HG02763 (cell line): ENCODE measurements around the gene MYH3.
"Not testable (repeated sequence)": the region's sequence is repeated elsewhere in the genome, so short reads cannot be mapped to it uniquely, and the experiment has no call there.

Experiments
- ATAC-seq: cut with Tn5 transposase; IDR thresholded peaks from one replicate; pipeline ENCODE4 v1.9.1; 2021; ENCODE audit warnings: mild to moderate bottlenecking, moderate library complexity; ENCODE audit not compliant: unreplicated experiment

MYH3 gene

DNA sequence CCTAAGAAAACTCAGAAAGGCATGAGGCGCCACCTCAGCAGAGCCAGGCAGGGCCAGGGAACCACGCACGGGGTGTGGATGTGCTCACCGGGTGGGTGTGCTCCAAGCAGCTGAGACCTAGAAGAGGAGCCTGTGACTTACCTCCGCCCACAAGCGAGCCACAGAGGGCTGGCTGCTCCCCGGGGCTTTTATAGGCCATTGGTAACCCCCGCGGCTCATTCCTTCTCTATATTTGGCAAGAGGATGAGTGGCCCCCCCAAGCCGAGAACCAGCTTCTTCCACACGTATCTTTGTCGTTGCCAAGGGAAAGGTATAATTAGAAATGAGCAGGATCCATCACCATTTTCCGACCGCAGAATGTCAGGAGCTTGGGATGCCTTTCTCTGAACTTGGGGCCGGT lies at the start of gene MYH3:
MYH3 (minus strand) TSS at position 162 of the 400 bp plus-strand sequence. CDS start 2,245 bp downstream, outside the sequence.
- ATAC-seq, result no peak

GRCh38 chr17:10705727-10706126 lies 48.6 kb upstream of the MYH3 start:
- ATAC-seq, result no peak

GRCh38 chr17:10702574-10702973 lies 45.5 kb upstream of the MYH3 start:
- ATAC-seq, result no peak

- ATAC-seq, result no peak
Observed at GRCh38 chr17:10699856-10700255, 42.7 kb upstream of the MYH3 start.

DNA sequence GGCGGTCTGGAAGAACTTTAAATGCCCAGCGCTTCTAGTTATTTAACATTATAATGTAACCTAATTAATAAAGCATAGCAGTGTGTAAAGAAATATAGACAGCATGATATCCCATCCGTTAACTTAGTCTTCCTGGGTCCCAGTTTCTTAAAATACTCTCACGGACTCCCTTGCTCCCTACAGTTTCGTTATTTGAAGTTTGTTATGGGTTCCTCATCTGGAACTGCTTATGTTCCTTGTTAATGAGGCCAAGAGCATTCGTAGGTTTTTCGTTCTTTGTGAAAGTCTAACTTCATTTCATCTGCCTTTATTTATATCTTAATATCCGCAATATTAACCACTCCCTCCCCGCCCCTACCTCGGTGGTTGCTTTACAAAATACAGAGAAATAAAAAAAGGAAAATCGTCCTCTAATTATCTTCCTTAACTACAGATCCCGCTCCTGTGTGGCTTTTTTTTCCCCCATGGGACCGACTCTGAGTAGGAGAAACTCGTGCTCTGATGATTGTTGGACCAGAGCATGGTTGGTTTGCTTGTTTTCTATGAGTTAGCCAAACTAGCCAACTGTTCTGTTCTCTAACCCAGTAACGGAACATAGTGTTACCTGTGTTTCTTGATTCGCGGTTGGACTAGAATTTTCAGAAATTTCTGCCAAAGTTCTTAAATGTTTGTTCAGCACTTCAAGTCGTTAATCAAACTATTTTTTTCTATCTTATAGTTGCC lies 41.1 kb upstream of the MYH3 start:
- ATAC-seq, result no peak

- peak; percentile 98 for ATAC-seq
Observed at GRCh38 chr17:10697092-10698081, 40.3 kb upstream of the MYH3 start, which contains the start of the genes ADPRM and SCO1. TSS of gene ADPRM (plus strand) at chr17:10697594. CDS start at chr17:10704927, 7,333 bp downstream. TSS of gene SCO1 (minus strand) at chr17:10697533. CDS start at chr17:10697507, 26 bp downstream.

GRCh38 chr17:10695875-10696407 lies 38.8 kb upstream of the MYH3 start:
- ATAC-seq, result not testable (repeated sequence)

- ATAC-seq, result no peak
Observed at GRCh38 chr17:10687499-10687898, 30.4 kb upstream of the MYH3 start.

DNA sequence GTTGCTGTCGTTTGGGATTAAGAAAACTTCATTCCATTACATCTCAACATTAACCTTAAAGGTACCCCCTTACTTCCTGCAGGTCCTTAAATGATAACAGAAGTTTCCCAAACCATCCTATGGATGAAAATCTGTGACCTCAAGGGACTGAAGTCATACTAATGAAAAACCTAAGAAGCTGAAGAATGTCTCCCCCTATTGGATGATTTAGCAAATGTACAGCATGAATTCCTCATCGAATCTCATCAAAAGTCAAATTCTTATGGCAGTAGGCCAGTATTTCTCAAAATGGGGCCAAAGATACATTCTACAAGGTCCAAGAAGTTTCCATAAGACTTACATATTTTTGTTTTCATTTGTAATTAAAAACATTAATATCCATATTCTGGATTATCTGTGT lies 26.7 kb upstream of the MYH3 start:
- no peak for ATAC-seq

DNA sequence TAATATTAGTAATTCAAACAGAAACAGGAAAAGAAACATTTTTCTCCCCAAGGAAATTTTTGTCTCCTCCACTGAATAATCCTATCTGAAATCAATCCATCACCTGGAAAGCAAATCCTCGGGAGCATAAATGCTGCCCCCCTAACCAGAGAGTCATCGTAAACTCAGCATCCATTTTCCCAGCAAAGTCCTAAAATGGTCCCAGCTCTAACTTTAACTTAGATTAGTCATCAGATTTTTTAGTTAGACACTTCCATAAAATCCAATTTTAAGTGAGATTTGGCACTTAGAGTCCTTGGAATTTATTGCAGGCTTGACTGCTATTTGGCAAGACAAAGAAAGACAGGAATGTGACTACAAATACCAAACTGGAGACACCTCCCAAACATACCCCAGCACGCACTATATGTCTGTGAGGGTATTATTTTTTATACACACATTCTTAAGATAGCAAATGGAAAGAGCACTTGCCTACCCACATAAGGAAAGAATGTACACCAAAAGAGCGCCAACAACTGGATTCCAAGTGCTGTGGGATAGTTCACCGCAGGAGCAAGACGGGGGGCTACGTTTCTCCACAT lies 24.8 kb upstream of the MYH3 start:
- ATAC-seq, result no peak

- ATAC-seq, result no peak
Observed at GRCh38 chr17:10674704-10675103, 17.6 kb upstream of the MYH3 start.

GRCh38 chr17:10673312-10673711 lies 16.2 kb upstream of the MYH3 start:
- ATAC-seq, result no peak

DNA sequence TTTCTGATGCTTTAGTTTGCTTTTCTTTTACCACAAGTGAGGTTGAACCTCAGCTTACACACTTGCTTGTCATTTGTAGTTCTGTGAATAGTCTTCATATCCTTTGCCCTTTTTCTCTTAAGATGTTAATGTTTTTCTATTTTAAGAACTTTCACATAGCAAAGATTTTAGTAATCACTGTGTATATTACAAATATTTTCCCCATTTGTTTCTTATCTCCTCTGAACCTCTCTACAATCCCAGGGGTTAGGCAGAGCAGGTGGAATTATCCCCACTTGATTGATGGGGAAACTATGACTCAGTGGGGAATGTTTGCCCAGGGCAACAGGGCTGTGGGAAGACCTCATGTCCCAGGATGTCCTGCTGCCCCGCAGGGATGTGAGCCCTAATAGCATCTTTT lies 11.7 kb upstream of the MYH3 start:
- ATAC-seq, result no peak

DNA sequence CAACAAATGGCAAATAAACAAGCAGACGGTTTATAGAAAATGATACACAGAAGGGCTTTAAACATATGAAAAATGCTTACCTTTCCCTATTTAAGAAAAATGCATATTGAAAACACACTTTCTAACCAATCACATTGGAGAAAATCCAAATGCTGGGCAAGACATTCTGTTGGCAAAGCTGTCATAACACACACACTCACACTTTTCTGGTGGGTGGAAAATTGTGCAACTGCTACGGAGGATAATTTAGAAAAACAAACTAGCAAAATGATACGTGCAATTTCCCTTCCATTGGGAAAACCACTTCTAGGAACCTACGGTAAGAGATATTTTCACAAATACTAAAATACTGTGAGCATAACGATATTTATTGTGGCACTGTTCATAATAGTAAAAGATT lies 9.8 kb upstream of the MYH3 start:
- ATAC-seq, result no peak

GRCh38 chr17:10664571-10664970 lies 7.5 kb upstream of the MYH3 start:
- no peak for ATAC-seq

GRCh38 chr17:10663231-10663630 lies 6.1 kb upstream of the MYH3 start:
- no peak for ATAC-seq

DNA sequence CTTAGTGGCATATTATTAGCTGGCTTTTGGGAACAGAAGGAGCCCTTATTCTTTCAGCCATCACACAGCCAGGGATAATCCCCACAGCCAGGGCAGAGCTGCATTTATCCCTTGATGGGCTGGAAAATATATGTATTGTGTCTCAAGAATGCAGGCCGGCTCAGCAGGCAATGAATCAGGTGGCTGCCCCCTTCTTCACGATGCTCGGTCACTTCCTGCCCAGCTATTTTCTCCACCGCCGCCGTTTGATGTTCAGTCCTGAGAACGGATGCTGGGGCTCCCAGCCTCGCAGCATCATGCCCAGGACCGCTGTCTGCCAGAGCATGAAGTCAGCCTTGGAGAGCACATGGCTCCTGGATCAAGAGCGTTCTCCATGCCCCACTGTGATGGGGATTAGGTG lies 4.3 kb upstream of the MYH3 start:
- no peak for ATAC-seq

- no peak for ATAC-seq
Observed at GRCh38 chr17:10657879-10658278, 770 bp upstream of the MYH3 start.

DNA sequence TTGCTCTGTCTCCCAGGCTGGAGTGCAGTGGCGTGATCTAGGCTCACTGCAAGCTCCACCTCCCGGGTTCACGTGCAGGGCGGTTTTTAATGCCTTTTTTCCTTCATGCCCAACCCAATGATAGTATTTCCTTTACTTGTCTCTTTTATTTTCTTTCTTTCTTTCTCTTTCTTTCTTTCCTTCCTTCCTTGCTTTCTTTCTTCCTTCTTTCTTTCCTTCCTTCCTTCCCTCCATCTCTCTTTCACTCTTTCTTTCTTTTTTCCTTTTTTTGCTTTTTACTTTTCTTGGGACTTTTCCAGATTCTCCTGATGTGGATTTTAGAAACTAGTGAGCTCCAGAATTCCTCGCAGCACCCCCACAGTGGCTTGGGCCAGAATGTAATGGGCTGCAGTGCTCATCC lies 3.1 kb downstream of the MYH3 start:
- ATAC-seq, result no peak

GRCh38 chr17:10652984-10653659 lies 4.0 kb downstream of the MYH3 start:
- ATAC-seq, result no peak

DNA sequence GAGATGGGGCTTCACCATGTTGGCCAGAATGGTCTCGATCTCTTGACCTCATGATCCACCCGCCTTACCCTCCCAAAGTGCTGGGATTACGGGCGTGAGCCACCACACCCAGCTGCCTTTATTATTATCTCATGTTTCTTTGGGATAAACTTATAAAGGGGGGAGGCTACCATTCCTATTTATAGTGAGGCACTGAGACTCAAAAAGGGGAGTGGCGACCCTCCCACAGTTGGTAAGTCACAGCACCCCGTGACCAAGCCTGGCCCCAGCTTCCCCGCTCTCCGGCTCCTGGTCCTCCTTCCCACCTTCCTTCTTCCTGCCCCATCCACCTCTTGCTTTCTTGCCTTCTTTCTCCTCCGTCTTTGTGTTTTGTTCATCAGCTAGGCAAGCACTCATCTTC lies 5.2 kb downstream of the MYH3 start:
- no peak for ATAC-seq
